GM20431 (cell line): ENCODE measurements around the gene BRCC3.

Experiments
- in situ Hi-C: fragments of 300-500 bp; cut with MseI, MboI; formaldehyde crosslinking; loops from one replicate; pipeline ENCODE4 v1.15.0; 2020; ENCODE audit warnings: low sequenced_read_pairs; ENCODE audit not compliant: unreplicated experiment

Gene BRCC3

DNA sequence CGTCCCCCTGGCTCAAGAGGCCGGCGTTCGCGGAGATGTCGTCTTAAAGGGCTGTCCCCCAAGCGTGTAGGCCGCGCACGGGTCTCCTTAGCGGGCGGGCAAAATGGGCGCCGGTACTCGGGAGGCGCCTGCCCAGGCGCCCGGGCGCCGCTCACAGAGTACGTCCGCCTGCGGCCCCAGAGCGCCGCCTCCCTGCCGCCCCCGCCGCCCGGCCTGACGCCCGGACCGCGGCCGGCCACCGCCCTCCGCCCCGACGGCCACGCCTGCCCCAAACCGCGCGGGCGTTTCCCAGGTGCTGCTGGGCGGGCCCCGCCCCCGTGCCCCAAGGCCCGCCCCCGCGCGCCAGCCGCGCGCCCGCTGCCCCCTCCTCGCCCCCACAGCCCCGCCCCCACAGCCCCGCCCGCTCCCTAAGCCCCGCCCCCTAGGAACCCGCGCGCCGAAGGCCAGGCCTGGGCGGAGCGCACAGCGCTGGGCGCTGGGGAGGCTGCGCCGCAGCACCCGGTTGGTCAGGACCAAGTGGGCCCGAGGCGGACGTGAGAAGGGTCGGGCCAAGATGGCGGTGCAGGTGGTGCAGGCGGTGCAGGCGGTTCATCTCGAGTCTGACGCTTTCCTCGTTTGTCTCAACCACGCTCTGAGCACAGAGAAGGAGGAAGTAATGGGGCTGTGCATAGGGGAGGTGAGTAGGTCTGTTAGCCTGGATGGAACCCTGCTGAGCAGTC lies at the start of gene BRCC3, which contains the start of the genes CMC4 and MTCP1:
BRCC3 (plus strand) TSS at position 534 of the 719 bp plus-strand sequence; CDS start at position 554, 20 bp downstream.
CMC4 (minus strand) TSS at position 162 of the 719 bp plus-strand sequence. CDS start 7,113 bp downstream, outside the sequence.
MTCP1 (minus strand) TSS at position 162 of the 719 bp plus-strand sequence. CDS start 5,126 bp downstream, outside the sequence.
- in situ Hi-C loops = no loop called here

DNA sequence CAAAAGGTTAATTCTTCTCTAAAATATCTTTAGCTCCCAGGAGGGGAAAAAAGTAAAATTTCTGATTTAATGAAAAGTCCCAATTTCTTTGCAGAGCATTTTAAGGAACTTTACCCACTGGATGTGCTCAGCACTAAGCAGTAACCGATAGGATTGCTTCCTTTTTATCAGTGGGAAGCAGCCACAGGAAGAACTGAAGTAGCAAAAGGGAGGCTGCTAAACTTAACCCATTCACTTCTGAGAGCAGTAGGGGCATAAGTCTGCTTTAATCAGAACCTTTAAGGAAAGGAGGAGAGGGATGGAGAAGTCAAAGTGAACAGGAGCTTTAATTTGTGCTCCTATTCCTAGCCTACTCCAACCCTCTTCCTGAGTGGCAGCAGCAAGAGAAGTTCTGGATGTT lies 48.7 kb upstream of the BRCC3 start, which contains the start of gene F8:
F8 (minus strand) TSS at position 139 of the 400 bp plus-strand sequence. CDS start 171 bp downstream, outside the sequence.
- in situ Hi-C loops = no loop called here

DNA sequence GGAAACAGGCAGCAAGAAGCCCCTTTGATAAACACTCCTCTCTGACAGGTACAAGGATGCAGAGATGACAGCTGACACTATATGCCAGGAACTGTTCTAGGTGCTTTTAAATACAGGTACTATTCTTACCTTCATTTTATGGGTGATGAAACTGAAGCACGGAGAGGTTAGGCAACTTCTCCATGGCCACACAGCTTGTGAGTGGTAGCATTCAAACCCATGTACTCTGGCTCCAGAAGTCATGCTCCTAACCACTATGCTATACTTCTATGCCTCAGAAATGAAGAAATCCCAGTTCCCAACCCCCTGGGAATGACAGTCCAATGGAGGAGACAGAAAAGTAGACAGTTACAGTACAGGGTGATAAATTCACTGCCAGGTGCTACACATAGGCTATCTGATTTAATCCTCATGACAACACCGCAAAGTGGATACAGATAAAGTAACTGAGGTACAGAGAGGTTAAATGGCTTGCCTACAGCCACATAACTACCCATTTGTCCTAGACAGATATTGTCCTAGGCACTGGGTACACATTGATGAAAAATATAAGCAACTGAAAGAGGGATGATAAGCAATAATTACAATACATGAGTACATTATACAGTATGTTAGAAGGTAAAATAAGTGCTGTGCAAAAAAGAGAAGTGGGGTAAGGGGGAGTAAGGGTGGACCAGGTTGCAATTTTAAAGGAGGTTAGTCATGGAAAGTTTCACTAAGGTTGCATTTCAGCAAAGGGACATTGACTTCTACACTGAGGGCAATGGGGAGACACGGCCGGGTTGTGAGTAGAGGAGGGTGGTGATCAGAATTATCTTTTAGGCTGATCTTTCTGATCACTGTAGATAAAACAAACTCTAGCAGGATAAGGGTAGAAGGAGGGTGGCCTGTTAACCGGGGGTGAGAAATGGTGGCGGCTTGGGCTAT lies 47.1 kb upstream of the BRCC3 start:
- in situ Hi-C loops = no loop called here

DNA sequence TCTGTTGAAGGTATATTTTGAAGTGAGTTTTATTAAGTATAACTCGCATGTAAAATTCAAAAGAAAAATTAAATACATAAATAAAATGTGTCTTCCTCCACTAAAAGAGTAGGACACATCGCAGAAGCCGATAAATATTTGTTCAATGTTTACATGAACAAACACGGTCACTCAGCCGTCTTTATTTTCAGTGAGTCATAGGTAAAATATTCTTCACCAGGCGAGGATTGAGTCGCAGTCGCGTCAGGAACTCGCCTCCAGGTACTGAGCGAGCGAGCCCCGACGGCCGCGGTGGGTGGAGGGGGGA lies 44.9 kb upstream of the BRCC3 start:
- in situ Hi-C loops = no loop called here

DNA sequence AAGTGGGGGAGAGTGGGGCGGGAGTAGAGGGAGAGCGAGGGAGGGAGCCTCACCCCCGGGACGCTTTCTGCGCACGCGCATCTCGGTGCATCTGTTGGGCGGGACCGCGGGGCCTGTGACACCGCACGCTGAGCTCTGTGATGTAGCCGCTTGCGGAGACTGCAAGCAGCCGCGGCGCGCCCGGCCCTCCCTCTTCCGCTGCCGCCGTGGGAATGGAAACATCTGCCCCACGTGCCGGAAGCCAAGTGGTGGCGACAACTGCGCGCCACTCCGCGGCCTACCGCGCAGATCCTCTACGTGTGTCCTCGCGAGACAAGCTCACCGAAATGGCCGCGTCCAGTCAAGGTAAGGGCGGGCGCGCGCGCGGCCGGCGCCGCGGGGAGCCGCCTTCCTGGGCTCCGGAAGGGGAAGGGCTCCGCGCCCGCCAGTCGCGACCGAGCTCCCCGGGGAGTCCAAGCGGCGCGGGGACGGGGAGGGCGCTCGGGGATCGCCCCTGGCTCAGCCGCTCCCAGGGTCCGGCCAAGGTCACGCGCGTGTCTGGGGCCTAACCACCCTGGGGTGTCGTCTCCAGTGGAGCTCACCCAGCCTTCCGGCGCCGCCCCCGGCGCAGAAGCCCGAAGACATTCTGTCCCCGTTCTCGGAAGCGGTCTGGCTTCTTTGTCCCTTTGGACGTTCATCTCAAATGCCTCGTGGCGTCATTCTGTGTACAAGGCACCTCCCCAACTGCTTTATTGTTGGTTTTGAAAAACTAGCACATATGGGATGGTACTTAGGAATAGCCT lies 44.4 kb upstream of the BRCC3 start, which contains the start of gene FUNDC2:
FUNDC2 (plus strand) TSS at position 118 of the 782 bp plus-strand sequence; CDS start at position 213, 95 bp downstream.
- in situ Hi-C loops = no loop called here

DNA sequence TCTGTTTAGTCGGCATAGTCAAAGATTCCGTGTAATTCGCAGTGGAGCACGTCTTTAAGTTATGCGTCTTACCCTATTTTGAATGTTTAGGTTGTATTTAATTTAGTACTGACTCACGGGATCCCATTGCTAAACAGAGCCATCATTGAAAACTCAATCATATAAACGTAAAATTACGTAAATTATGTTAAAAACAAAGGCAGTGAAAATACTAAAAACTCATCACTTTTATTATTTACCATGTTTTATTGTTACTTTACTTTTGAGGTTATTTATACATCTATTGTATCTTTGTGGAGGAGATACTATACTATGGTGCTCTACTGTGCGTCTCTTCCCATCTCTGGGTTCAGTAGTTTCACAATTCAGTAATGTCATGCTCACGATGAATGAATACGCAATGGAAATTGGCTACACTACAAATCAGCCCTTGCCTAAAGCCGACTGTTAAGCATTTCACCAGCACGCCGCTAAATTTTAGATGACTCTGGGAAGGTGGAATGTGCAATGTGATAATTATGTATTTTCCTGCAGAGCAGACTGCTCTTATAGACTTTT lies 43.7 kb upstream of the BRCC3 start:
- in situ Hi-C loops = no loop called here

DNA sequence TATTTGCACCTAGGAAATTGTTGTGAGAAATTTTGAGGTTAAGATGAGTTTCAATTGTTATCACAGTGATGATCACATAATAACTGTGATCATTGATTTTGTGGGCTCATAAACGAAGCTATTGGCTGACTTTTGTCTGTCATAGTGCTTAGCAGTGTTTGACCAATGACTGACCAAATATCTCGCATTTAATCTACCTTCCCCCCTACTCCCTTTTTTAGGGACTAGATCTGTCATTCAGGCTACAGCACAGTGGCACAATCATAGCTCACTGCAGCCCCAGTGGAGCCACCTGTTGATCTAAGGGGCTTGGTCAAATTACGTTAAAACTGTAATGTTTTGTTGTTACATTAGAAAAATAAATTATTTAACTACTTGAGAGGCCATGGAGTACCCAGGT lies 43.2 kb upstream of the BRCC3 start:
- in situ Hi-C loops = no loop called here

DNA sequence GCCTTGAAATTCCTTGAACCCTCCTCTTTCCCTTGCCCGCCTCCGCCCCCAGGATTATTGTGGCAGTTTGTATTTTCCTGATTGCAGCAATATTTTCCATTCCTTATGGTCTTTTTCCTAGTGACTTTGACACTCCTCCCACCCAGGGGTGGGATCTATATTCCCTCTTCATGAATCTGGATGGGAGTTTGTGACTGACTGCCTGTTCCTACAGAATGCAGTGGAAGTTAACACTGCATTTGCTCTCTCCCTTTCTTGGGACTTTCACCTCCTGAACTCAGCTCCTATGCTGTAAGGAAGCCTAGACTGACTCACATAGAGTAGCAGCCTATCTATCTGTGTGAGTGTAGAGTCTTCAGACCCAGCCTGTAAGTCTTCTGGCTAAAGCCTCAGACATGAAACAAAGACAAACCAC lies 42.4 kb upstream of the BRCC3 start:
- in situ Hi-C loops = no loop called here

DNA sequence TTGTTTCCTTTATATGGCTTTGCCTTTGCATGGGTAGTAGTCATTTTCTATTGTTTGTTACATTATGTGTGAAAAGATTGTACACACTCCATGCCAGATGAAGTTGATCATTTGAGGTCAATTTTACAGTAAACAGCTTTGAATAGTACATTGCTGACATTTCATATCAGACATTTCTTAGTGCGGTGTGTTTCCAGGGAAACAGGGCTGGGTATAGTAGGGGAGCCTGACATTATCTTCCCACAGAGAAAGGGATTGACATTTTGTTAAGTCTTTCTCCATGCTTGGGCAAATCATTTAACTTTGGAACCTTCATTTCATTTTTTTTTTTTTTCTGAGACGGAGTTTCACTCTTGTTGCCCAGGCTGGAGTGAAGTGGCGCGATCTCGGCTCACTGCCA lies 39.7 kb upstream of the BRCC3 start:
- in situ Hi-C loops = no loop called here

DNA sequence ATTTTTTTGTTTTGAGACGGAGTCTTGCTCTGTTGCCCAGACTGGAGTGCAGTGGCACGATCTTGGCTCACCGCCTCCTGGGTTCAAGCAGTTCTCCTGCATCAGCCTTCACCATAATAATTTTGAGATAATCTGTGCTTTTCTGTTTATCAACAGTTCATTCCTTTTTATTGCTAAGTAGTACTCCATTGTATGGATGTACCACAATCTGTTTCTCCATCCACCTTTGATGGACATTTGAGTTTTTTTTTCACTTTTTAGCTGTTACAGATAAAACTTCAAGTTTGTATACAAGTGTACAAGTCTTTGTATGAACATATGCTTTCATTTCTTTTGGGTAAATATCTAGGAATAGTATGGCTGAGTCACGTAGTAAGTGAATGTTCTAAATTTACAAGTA lies 35.6 kb upstream of the BRCC3 start:
- in situ Hi-C loops = no loop called here

DNA sequence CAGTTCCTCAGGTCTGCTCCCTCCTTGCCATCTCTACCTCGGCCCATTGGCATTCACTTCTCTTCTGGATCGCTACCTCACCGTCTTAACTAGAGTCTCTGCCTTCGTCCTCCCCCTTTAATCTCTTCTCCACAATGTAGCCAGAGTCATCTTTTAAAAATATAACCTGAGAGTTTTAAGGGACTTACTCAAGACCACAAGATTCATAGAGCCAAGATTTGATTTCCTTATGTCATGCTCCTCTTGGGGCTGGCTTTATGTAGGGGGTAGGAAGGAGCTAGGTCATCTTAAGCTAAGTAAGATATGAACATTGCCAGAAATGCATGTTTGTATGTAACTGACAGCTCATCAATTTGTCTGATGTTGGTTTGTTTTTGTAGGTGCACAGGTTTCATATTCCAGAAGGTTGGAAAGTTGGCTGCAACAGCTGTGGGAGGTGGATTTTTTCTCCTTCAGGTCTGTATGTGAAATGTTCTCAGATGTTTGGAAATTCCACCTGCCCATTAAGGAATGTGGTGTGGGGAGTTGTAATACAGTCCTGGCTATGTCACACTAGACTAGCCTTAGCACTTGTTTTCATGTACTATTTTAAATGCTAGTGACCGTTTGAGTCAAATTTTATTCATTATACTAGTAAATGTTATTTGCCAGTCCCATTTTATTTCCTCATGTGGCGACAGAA lies 25.0 kb upstream of the BRCC3 start:
- in situ Hi-C loops = no loop called here

DNA sequence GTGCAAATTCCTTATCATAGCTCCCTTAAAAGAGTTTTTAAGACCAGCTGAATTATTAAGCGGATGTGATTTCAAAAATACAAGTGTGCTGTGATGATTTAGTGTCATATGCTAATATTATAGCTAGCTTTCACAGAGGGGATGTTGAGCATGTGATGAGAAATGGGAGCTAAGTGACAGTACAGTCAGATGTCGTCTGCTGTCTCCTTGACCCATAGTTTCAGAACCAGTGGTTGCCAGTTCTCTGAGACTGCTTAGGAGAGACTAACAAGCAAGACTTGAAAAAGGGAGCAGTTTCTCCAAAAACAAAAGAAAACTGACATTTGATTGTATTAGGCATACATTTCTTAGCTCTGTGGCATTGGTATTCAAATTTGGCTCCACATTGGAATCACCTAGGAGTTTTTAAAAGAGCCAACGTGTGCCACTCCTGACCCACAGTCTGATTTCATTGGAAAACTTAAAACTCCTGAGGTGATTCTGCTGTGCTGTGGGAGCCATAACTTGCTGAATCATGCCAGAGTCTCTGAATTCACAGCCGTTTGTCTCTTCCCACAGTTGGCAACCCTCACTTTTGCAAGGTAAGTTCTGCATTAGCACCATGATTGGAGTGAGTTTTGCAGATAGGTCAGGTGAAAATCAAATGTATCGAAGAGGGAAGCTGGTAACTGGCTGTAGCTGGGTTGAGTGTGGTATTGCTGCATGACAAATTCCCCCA lies 24.3 kb upstream of the BRCC3 start:
- in situ Hi-C loops = no loop called here

DNA sequence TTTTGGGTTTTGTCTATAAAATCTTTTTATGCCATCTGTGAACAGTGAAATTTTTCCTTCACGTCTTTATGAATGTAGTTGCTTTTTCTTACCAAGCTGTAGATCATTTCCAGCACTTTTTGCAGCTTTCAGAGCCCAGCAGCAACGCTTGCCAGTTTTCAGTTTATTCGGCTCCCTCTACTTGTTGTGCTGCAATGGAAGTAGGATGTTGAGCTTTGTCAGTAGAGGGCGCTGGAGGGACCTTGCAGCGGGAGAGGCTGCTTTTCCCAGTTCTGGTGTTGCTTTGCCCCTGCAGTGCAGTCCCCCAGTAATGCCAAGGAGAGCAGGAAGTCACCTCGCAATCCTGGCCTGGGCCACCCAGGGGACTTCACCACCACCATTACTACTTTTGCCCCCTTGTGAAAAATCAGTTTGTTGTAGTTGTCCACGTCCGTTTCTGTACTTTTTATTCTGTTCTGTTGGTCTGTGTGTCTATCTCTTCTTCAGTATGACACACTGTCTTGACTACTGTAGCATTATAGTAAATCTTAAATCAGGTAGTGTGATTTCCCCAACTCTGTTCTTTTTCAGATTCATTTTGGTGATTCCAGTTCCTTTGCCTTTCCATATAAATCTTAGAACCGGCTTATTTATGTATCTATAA lies 22.2 kb upstream of the BRCC3 start:
- in situ Hi-C loops = no loop called here

DNA sequence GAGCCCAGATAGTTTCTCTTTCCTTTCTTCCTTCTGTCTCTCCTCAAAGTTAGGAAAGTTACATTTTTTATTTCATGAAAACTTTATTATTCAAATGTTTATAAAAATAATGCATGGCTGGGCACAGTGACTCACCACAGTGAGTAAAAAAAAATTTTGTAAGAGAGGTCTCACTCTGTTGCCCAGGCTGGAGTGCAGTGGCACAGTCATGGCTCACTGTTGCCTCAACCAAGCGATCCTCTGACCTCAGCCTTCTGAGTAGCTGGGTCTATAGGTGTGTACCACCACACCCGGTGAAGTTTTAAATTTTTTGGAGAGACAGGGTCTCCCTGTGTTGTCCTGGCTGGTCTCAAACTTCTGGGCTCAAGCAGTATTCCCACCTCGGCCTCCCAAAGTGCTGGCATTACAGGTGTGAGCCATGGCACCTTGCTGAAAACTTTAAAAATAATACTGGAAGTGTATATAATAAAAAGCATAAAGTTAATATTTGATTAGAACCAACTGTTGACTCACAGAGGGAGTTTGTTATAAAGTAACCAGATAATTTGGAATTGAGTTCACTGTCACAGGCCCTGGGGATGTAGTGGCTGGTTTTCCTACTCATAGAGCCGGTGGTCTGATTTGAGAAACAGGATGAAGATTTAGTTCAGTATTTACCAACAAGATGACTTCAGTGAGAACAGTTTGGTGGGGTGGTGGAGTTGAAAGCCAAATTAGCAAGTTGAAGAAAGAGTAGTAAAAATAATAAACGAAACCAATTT lies 18.4 kb upstream of the BRCC3 start:
- in situ Hi-C loops = no loop called here

DNA sequence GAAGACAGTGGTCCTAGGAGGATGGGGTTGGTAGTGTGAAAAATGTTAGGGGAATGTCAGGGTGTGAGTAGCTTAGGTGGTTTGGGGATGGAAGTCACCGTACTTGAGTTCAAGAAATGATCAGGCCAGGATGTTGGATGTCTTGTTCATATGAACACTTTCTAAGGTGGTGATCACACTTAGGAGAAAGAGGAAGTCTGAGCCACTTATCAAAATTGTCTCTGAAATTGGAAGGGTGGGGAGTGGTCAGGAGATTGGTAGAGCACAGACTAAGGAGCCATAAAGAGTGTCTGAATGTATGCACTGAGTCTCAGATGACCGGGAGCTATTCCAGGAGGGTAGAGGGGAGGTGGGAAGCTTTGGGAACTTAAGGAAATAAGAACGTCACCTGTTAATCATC lies 17.7 kb upstream of the BRCC3 start:
- in situ Hi-C loops = no loop called here

DNA sequence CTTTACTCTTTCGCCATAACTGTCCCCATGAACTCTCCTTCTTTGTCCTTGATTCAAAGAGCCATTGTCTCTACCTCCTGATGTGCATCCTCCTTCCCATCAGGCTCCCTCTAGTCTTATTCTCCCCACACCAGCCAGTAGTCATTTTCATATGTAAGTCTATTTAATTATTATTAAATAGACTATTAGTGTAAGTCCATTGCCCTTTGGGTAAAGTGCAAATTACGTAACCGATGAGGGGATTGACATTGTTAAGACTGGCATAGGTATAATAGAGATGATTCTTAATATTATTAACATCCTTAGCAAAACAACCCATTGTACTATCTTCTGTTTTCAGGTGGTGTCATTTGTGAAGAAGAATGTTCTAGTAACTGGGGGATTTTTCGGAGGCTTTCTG lies 17.1 kb upstream of the BRCC3 start:
- in situ Hi-C loops = no loop called here

DNA sequence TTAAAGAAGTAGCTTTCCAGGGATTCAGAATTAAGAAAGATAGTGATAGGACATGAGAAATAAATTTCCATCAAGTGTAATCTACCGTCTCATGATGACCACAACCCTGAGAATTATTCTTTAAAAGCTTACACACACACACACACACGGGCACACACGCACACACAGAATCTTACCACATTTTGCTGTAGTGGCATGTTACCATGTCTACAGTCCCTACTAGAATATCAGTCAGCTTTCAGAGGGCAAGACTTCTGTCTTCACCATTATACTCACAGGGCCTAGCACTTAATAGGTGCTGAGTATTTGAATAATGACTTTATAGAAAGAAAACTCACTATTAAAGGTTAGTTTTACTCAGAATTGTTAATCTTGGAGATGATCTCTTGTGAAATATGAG lies 15.8 kb upstream of the BRCC3 start:
- in situ Hi-C loops = no loop called here

DNA sequence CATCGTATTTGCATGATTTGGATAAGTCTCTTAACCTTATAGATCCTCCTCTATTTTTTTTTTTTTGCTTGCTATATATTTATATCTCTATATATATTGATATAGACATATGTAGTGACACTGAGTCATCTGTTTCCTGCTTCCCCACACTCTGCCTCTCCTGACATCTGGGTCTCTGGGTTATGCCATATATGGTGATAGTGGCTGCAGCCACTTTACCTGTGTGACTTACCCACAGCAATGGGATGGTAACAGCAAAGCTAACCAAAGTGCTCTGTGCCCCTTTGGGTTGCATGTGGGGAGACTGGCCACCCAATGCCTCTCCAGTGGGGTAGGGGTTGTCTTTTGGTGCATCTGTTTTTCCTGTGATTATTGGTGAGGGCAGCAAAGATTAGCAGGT lies 14.8 kb upstream of the BRCC3 start:
- in situ Hi-C loops = no loop called here
